Measurements from ENCODE around the gene G6PC3.
"Not testable (repeated sequence)": the region's sequence is repeated elsewhere in the genome, so short reads cannot be mapped to it uniquely, and the experiment has no call there.

Gene G6PC3

DNA sequence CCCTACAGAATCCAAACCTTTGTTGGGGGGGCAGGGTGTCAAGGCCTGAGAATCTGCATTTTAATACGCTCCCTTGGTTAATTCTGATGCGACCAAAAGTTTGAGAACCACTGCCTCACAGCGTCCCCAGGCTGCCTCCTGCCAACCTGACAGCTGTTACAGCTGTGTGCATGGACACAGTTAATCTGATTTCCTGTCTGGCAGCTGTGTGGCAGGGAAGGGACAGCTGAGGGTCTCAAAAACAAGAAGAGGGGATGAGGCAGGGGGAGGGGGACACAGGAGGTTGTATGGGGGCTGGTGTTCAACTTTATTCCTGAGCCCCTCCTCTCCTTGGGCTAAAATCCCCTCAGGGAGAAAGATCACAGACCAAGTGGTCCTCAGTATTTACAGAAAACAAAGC, 35.4 kb downstream of the G6PC3 start:
- in situ Hi-C loops (cut with HindIII; ENCODE audit: low sequenced_read_pairs), result no loop called here

DNA sequence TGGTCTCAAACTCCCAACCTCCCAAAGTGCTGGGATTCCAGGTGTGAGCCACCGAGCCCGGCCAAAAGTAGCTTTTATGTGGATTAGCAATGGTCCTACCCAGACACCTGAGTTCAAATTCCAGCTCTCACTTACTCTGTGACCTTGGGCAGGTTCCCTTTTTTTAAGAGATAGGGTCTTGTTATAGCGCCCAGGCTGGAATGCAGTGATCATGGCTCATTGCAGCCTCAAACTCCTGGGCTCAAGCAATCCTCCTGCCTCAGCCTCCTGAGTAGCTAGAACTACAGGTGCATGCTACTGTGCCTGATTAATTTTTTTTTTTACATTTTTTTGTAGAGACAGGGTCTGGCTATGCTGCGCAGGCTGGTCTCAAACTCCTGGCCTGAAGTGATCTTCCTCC, 36.3 kb downstream of the G6PC3 start:
- in situ Hi-C loops (cut with HindIII; ENCODE audit: low sequenced_read_pairs), result no loop called here

DNA sequence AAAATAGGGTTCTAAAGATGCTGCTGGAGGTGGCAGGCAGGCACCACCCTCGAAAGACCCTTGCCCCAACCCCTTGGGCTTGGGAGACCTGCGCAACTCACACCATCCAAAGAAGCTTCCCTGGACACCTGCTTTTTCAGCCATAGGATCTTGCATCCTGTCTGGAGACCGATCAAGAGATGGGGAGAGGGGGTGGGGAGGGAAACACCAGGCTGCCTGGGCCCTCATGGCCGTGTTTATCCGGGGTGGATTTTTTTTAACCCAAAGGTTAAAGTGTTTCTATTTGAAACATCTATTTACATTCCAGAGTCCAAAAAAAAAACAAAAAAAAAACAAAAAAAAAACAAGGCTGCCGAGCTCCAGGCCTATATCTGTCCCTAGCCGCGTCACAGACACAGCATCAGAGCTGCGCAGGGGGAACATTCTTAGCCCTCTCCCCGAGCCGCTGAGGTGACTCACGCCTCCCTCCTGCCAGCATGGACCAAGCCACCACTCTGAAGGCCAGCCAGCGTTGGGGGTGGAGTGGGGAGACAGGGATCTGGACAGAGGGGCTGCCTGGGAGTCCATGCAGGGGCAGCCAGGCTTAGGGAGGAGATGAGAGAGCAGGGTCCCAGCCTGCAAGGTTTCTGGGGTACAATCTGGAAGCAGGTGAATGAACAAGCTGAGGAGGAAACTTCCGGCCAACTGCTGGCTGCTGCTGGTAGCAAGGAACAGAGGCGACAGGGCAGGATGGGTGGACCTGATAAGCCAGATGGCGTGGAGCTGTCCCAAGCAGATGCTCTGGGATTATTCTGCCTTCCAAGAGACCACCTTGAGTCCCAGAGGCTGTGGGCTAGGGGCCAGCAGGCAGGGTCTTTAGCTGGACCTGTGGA, 38.1 kb downstream of the G6PC3 start:
- in situ Hi-C loops (cut with HindIII; ENCODE audit: low sequenced_read_pairs), result no loop called here

DNA sequence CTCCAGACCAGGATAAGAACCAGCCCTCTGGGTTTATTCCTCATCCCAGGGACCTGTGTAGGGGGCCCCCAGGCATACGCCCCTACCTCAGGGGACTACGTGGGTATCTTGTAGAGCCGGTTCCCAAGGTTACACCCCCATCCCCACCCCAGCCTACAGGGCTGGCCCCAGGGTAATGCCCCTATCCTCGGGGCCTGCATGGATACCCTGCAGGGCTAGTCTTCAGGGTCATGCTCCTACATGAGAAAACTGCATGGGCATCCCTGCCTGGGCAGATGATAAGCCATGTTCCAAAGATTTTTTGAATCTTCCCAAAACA, 38.7 kb downstream of the G6PC3 start:
- in situ Hi-C loops (cut with HindIII; ENCODE audit: low sequenced_read_pairs), result no loop called here

DNA sequence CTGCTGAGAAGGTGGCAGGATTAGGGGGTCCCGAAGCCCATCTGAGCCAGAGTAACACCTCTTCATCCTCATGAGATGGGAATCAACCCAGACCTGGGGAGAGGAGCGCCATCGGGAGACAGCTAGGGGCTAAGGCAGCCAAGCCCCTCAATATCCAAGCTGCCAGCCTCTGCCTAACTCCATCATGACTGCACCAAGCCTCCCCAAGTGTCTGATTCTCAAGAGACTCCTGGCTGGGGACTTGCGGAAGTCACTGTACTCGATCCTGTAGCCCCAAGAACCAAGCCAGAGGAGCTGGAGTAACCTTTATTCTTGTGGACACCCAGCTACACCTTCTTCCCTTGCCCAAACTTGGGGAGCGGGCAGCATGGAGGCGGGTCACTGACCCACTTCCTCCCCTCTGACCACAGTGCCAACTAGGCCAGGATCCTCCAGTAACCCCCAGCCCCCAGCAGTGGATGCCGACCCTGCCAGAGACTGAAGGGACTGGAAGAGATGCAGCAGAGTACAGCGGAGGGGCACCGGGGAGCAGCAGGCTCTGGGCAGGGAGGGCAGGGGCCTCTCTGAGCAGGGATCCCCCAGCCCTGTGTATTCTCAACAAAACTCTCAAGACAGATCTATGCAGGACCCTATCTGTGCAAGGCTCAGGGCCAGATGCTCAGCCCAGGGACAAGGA, 39.6 kb downstream of the G6PC3 start:
- in situ Hi-C loops (cut with HindIII; ENCODE audit: low sequenced_read_pairs), result no loop called here

DNA sequence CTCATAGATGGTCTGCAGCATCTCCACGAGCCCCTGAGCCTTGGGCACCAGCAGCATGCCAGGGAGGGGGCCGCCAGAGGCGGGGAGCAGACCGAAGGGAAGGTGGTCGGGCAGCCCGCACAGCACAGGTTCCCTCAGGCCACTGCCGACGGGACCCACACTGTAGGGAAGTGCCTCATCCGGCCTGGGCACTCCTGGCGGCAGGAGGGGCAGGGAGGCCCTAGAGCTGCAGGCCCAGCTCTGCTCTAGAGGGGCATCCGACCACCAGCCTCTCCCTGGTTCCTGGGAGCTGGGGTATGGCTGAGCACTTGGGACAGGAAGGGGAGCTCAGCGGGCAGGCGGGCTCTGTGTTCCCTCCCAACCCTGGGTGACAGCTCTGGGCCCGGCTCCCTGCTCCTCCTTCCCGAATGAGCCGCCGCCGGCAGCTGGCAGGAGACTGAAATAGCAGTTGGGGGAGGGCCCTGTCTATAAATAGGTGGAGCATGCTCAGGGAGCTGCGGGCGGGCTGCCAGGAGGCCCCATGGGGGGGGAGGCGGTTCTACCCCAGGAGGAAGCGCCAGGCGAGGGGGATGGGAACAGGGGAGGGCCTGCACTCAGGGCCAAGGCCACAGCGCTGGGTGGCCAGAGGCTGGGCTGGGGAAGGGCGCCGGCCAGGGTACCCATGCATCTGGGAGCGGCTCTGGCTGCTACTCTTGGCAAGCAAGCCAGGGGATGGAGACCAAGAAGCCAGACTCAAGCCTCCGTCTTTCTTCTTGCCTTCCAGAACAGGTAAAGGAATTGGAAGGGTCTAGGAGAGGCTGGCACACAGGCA, 40.5 kb downstream of the G6PC3 start:
- in situ Hi-C loops (cut with HindIII; ENCODE audit: low sequenced_read_pairs), result no loop called here

DNA sequence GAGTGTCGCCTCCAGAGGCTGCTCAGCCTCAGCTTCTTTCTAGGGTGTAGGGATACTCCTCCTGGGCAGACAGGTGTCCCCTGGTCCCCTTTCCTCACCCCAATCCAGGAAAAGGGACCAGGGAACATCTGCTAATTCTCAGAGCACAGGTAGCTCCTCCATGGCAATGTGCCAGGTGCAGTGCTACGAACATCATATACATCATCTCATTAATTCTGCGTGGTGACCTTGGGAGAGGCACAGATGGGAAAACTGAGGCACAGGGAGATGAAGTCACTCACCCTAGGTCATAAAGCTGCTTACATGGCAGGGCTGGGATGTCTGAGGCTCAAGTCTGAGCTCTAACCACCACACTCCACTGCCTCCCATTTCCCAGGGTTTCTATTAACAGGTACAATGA, 41.2 kb downstream of the G6PC3 start:
- in situ Hi-C loops (cut with HindIII; ENCODE audit: low sequenced_read_pairs), result no loop called here

DNA sequence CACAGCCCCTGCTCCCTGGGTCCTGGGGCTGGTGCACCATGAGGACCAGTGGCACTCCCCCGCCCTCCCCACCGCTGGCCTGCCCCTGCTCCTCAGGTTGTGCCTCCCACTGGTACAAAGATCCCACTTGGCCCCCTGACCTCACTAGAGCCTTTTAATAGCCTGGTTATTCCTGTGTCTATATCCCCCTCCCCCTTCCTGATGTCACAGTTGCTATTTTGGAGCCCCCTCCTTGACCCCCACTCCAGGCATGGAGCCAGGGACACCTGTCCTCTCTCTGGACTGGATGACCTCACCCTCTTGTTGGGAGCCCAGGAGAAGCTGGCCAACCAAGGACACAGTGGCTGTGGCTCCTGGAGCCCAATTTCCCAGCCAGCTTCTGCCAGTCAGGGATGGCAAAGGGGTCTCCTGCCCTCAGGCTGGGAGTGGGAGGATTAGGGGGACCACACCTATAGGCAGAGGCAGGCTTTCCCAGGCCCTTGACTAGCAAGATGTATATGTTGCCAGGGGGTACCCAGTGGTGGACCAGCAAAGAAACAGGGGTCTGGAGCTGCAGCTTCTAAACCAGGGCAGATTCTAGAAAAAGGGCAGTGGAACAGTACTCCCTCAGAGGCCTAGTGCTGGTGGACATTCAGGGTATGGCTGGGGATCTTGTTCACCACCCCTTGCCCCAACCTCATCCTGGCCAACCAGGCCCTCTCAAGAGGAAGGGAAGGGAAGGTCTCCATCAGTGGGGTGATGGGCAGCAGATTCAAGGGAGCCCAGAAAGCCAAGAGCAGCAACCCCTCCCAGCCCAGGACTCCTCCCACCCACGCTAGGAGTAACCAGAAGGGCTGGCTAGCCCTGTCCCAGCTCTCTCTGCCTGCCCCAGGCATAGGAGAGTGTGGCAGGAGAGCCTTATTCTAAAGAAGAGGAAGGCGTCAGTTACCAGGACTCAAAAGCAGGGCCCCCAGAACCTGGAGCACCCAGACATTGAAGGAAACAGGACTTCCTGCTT, 42.0 kb downstream of the G6PC3 start:
- in situ Hi-C loops (cut with HindIII; ENCODE audit: low sequenced_read_pairs), result no loop called here

DNA sequence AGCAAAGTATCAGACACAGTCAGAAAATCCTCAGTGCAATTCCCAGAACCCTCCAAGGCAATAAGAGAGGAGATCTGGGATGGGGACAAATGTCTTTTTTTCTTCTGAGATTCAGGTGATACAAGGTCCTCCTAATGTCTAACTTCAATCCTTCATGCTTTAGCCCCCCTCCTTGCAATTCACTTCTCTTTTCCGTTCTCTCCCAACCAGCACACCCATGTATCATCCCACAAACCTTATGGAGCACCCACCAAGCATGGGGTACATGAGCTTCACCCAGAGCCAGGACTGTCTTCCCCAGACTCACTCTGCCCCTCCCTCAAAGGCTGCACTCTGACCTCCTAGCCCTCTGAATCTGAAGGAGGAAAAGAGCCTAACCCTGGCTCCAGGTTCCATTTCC, 42.8 kb downstream of the G6PC3 start:
- in situ Hi-C loops (cut with HindIII; ENCODE audit: low sequenced_read_pairs), result no loop called here

DNA sequence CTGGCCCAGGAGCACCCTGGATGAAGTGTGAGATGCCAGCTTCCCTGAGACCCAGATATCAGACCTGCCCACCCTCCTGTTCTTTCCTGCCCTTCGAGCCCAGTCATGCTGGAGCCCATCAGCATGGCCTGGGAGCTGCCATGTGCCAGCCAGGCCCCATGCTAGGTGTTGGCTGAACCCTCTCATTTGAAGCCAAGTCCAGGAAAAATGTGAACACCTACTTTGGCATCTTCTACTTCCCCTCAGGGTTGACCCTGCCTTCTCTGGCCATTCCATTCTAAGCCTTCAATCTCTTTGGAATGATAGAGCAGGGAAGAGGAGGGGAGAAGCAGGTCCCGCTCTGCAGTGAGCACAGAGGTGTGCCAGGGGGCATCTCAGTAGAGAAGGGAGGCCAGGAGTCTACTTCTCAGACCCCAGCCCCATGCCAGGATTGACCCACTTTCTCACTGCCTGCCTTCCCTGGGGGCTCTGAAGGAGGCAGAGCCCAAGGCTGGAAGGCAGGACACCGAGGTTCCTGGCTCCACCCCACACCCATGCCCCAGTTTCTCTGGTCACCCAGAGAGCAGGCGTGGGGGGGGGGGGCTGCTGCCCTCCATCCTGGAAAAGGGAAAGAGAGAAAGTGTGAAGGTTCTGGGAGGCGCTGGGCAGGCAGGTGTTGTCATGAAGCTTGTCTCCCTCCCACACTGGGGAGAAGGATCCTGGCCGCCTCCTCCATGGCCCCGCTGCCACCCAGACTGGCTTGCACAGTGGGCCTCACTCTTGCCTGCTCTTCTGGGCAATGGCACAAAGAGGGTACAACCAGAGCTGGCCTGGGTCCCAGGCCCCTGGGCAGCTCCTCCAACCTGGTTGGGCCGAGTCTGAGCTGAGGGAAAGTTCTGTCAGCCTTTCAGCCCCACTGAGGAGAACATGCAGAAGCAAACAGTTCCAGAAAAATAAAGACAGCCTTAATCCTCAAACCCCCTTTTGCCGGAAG, 43.6 kb downstream of the G6PC3 start:
- in situ Hi-C loops (cut with HindIII; ENCODE audit: low sequenced_read_pairs), result no loop called here

DNA sequence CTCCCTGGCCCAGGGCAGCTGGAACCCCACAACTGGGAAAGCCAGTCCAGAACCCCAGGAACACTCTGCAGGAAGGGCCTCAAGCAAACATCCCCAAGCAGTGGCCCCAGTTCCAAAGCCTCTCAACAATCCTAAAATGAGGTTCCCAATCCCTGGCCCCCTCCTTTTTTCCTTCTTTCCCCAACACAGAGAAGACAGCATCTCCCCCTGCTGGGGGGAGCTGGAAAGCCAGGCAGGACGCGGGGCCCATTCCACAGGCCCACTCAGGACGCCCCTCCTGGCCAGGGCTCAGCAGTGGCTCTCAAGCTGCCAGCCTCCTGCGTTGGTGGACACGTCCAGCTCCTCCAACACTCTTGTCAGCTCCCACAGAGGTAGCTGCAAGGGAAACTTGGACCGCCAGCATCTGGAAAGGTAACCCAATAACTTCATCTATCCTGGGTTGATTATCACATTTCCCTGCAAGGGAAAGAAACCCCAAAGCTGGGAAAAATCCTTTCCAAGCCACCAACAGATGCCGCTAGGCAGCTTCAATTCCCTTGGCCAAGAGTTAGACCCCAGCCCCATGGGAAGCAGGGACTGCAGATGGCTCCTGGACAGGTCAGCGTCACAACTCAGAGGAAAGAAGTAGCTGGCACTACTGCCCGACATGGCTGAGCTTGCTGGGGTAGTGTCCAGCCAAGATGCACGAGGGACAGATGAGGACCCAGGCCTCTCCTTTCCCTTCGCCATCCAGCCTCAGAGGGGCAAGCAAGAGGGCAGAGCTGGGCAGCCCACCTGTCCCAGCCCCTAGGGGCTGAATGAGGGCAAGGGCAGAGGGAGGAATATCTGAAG, 45.3 kb downstream of the G6PC3 start:
- in situ Hi-C loops (cut with HindIII; ENCODE audit: low sequenced_read_pairs), result no loop called here

DNA sequence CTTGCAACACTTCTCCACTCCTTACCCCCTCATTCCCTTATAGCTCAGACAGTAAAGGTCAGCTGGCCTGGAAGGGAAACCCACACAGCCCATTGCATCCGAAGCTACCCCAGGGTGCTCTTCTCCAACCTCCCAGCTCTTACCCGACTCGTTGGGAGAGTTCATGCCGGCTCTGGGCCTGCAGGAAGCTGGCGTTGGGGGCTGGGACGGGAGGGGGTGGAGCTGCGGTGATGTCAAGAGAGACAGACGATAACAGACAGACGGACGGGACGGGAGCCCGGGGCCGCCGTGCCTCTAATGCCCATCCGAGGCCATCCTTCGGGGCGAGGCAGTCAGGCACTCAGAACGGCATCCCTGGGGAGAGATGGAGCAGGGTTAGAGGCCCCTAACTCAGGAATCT, 46.8 kb downstream of the G6PC3 start:
- in situ Hi-C loops (cut with HindIII; ENCODE audit: low sequenced_read_pairs), result no loop called here

DNA sequence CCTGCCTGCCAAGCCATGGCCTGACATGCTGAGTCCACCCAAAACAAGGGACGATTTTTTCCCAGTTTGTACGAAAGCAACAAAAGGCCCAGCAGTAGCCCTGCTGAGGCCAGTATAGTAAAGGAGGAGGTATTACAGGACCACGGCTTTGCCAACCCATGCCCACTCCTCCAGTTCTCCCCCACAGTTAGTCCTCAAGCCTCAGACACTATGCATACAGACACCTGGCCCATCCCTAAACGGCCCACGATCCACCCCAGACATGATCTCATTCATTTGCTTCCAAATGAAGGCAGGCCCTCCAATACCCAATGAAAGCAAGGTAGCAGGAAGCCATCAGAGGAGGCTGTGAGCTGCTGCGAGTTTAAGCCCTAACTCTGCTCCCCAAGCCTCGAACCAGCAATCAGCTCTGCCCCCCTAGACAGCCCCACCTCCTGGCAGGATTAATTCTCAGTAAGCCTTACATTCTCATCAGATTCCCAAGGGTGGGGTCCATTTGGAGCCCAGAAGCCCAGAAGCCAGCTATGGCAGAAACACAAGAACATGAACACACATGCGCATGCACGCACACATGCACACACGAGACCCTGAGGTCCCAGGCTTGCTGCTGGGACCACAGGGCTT, 48.0 kb downstream of the G6PC3 start:
- in situ Hi-C loops (cut with HindIII; ENCODE audit: low sequenced_read_pairs), result no loop called here

DNA sequence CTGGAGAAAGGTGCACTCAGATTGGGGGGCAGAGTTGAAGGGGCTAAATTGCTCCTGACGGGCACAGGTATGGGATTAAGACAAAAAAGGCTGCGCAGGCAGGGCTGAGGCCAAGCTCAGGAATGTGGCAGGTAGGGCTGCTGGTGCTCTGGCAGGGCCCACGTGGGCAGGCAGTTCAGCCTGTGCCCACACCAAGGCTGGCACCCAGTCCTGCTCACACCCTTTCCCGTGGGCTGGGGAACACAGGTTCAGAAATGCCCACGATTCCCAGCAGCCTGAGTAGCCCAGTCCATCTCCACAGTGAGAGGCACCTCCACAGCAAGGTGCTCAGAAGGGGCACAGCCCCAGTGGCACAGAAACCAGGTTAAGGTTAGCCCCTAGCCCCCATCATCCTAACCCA, 48.5 kb downstream of the G6PC3 start:
- in situ Hi-C loops (cut with HindIII; ENCODE audit: low sequenced_read_pairs), result no loop called here

DNA sequence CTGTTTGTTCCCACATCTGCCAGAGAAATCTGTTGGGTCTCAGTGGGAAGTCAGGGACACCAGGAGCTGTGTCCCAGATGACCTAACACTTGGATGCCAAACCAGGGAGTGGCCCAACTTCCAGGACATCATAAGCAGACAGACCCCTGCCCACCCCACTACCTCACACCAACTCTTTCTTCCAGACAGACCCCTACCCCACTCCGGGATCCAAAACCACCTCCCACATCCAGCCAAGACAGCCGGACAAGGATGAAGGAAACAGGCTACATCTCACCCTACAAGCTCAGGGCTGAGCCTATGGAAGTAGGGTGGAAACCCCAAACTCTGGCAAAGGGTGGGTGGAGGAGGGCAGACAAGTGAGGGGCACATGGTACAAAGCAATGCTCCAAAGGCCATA, 49.3 kb downstream of the G6PC3 start:
- in situ Hi-C loops (cut with HindIII; ENCODE audit: low sequenced_read_pairs), result no loop called here

DNA sequence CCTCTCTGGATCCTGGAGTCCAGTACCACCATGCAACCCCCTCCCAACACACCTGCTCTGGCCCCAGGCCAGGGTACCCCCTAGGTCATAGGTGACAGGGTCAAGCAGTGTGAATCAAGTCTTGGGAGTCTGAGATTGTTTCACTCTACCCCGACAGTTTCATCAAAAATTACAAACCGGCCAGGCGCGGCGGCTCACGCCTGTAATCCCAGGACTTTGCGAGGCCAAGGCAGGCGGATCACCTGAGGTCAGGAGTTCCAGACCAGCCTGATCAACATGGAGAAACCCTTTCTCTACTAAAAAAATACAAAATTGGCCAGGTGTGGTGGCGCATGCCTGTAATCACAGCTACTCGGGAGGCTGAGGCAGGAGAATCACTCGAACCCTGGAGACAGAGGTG, 49.7 kb downstream of the G6PC3 start:
- in situ Hi-C loops (cut with HindIII; ENCODE audit: low sequenced_read_pairs), result not testable (repeated sequence)

DNA sequence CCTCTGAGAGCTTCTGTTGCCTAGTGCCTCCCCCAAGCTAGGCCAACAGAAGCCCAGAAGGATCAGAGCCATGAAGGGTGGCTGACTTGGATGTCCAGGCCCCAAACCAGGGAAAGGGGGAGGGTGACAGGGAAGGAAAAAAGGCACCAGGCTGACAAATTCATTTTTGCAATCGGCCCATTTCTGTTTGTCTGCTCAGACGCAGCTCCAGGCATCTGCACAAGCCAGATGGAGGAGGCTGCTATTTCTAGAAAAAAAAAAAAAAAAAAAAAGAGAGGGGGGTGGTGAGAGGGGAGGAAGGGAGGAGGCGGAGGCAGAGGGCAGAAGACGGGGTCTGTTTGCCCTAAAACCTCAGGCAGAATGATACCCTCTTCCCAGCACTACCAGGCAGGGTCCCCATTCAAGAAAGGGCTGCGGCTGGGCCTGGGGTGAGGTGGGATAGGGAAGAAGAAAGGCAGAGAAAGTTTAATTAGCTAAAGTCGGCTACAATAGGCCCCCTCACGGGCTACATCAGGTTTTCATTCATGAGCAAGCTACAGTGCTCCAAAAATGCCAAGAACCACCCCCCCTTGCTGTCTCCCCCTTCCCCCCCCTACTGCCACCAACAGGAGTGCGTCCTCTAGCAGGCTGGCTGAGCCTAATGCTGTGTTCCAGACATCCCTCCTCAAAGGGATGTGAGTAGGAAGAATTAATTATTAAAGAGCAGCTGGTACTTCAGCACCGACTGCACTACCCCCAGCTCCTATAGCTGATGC, 50.5 kb downstream of the G6PC3 start:
- in situ Hi-C loops (cut with HindIII; ENCODE audit: low sequenced_read_pairs), result no loop called here

Data from DLD1 (cell line).